ENCODE data around the gene ACTR10. TPM values are rescaled to one million over a fixed set of nuclear protein-coding genes. Genes with fewer than 3 reads are reported as not detected.

ACTR10 gene
- total RNA-seq, 1 experiment from 2014 or later: 55.1 TPM

DNA sequence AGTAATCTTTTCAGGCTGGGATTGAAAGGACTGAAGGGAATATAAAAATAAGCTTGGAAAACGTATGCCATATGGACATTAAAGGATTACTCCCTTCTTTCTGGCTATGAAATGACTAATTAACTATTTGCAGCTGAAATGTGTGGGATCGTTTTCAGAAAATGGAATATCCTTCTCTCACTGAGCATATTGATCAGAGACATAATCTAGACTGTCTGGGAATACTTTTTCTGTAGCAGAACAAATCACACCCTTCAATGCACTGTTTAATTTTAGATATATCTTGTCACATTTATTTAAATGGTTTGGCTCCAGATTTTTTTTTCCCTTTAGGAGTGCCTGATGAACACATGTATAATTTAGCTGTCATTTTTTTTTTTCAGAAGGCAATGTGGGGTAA lies 10.8 kb upstream of the ACTR10 start:
- H3K27me3 Mint-ChIP-seq (ENCODE audit: insufficient read depth, unreplicated experiment): peaks cover 17% of the 10 kb centered on the region
- TF ChIP-seq, protein P1, sequence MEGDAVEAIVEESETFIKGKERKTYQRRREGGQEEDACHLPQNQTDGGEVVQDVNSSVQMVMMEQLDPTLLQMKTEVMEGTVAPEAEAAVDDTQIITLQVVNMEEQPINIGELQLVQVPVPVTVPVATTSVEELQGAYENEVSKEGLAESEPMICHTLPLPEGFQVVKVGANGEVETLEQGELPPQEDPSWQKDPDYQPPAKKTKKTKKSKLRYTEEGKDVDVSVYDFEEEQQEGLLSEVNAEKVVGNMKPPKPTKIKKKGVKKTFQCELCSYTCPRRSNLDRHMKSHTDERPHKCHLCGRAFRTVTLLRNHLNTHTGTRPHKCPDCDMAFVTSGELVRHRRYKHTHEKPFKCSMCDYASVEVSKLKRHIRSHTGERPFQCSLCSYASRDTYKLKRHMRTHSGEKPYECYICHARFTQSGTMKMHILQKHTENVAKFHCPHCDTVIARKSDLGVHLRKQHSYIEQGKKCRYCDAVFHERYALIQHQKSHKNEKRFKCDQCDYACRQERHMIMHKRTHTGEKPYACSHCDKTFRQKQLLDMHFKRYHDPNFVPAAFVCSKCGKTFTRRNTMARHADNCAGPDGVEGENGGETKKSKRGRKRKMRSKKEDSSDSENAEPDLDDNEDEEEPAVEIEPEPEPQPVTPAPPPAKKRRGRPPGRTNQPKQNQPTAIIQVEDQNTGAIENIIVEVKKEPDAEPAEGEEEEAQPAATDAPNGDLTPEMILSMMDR (IDR thresholded peaks at IDR 0.05; ENCODE audit: unreplicated experiment): no peak
- H3K27ac Mint-ChIP-seq (ENCODE audit: low read depth, unreplicated experiment): no peak overlapping the region
- CTCF ChIA-PET: no interaction called here
- no peaks in the 10 kb centered on the region for H3K4me1 Mint-ChIP-seq (ENCODE audit: insufficient read depth, unreplicated experiment)
- POLR2A ChIA-PET: interaction anchor here (1.0 to 1.9 kb wide), 3 partner anchors 10 to 56 kb away, joined by 3 to 5 read pairs (median 3); partner anchors contain the start of genes ACTR10 and PSMA3
- no TSS peak for BruUV-seq (replicated peaks)
- no peak overlapping the region for H3K4me3 Mint-ChIP-seq (ENCODE audit: unreplicated experiment)
- H3K36me3 Mint-ChIP-seq (ENCODE audit: insufficient read depth, unreplicated experiment): no peaks in the 10 kb centered on the region
- no peaks in the 10 kb centered on the region for H3K9me3 Mint-ChIP-seq (ENCODE audit: unreplicated experiment)
- no peak for DNase-seq (ENCODE audit: unreplicated experiment)
- intact Hi-C loops (cut with micrococcal nuclease): no loop called here

DNA sequence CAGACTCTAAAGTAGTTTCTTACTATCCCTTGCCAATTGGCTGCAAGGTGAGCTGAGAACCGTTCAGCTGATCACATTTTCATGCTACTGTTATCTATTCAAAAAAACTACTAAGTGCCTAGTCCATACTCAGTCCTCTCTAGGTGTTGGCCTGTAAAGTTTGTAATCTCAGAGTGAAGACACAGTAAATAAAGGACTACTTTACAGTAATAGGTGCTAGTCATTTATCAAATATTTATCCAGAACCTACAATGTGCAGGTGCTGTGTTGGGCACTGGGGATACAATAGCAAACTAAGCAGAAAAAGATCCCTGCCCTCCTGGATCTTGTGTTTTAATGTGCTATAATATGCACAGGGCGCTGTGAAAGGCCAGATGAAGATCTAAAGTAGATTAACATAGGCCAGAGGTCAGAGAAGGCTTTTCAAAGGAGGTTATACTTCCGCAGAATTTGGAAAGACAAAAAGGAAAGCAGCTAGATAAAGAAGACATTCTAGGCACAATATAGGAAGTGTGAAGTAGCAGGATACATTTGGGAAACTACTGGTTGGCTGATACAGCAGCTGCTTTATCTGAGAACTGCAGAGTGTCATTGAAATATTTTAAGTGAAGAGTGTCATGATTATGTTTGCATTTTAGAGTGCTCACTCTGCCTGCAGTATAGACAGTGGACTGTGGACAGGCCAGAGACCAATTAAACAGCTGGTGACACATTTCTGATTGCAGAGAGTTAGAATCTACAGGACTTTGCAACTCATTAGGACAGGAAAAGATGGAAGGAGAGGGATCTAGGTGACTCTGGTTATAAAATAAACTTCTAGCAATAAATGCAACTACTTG lies 8.0 kb upstream of the ACTR10 start:
- no peak for DNase-seq (ENCODE audit: unreplicated experiment)
- TF ChIP-seq, protein P1 (IDR thresholded peaks at IDR 0.05; ENCODE audit: unreplicated experiment): no peak
- H3K27me3 Mint-ChIP-seq (ENCODE audit: insufficient read depth, unreplicated experiment): peaks cover 18% of the 10 kb centered on the region
- no peaks in the 10 kb centered on the region for H3K4me1 Mint-ChIP-seq (ENCODE audit: insufficient read depth, unreplicated experiment)
- H3K36me3 Mint-ChIP-seq (ENCODE audit: insufficient read depth, unreplicated experiment): no peaks in the 10 kb centered on the region
- BruUV-seq (replicated peaks): no TSS peak
- POLR2A ChIA-PET: interaction anchor here (1.1 to 1.5 kb wide), 2 partner anchors 21 to 53 kb away, joined by 3 to 4 read pairs; partner anchors contain the start of gene PSMA3
- CTCF ChIA-PET: interaction anchor here (0.9 kb wide), 1 partner anchor 84 kb away, joined by 6 read pairs; no protein-coding TSS in a partner anchor
- H3K27ac Mint-ChIP-seq (ENCODE audit: low read depth, unreplicated experiment): no peak overlapping the region
- intact Hi-C loops (cut with micrococcal nuclease): no loop called here
- no peaks in the 10 kb centered on the region for H3K9me3 Mint-ChIP-seq (ENCODE audit: unreplicated experiment)
- H3K4me3 Mint-ChIP-seq (ENCODE audit: unreplicated experiment): no peak overlapping the region

DNA sequence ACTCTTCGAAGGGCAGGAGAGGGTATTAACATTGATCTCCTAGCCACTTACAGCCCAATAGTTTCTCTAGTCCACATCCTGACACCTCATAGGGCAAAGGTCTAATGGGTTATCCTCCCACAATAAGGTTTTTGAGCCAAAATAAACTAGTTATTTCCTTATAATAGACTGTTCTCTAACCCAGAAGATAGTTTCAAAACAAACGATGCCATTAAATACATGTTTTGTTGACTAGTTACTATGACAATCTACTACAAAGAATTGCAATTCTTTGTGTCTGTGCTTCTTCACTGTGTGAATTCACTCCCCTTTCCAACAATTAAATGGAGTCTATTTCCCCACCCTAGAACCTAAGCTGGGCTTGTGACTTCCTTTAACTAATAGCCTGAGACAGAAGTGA lies 6.4 kb upstream of the ACTR10 start:
- intact Hi-C loops (cut with micrococcal nuclease): no loop called here
- no peak overlapping the region for H3K4me3 Mint-ChIP-seq (ENCODE audit: unreplicated experiment)
- H3K27me3 Mint-ChIP-seq (ENCODE audit: insufficient read depth, unreplicated experiment): peaks cover 20% of the 10 kb centered on the region
- H3K4me1 Mint-ChIP-seq (ENCODE audit: insufficient read depth, unreplicated experiment): no peaks in the 10 kb centered on the region
- ChIA-PET CTCF (no interaction called here), POLR2A (interaction anchor here (1.5 kb wide), 1 partner anchor 22 kb away, joined by 3 read pairs; no protein-coding TSS in a partner anchor)
- TF ChIP-seq, protein P1 (IDR thresholded peaks at IDR 0.05; ENCODE audit: unreplicated experiment): no peak
- H3K9me3 Mint-ChIP-seq (ENCODE audit: unreplicated experiment): no peaks in the 10 kb centered on the region
- no peak overlapping the region for H3K27ac Mint-ChIP-seq (ENCODE audit: low read depth, unreplicated experiment)
- no peaks in the 10 kb centered on the region for H3K36me3 Mint-ChIP-seq (ENCODE audit: insufficient read depth, unreplicated experiment)
- no TSS peak for BruUV-seq (replicated peaks)
- DNase-seq (ENCODE audit: unreplicated experiment): no peak

DNA sequence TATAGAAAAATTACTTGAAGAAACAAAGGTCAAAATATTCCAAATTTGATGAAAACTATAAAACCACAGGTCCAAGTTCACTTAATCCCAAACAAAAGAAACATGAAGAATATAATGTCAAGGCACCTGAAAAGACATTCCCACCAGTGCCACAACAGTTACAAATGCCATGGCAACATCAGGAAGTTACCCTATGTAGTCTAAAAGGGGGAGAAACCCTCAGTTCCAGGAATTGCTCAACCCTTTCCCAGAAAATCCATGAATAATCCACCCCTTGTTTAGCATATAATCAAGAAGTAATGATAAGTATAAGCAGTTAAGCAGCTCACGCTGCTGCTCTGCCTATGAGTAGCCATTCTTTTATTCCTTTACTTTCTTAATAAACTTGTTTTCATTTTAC lies 3.8 kb upstream of the ACTR10 start:
- H3K9me3 Mint-ChIP-seq (ENCODE audit: unreplicated experiment): no peaks in the 10 kb centered on the region
- intact Hi-C loops (cut with micrococcal nuclease): no loop called here
- ChIA-PET POLR2A (interaction anchor here (0.6 to 0.7 kb wide), 2 partner anchors 18 to 32 kb away, joined by 3 read pairs; no protein-coding TSS in a partner anchor), CTCF (interaction anchor here (0.6 kb wide), 1 partner anchor 812 kb away, joined by 3 read pairs; no protein-coding TSS in a partner anchor)
- peaks cover 20% of the 10 kb centered on the region for H3K27me3 Mint-ChIP-seq (ENCODE audit: insufficient read depth, unreplicated experiment)
- H3K36me3 Mint-ChIP-seq (ENCODE audit: insufficient read depth, unreplicated experiment): peaks cover 7% of the 10 kb centered on the region
- H3K4me1 Mint-ChIP-seq (ENCODE audit: insufficient read depth, unreplicated experiment): peaks cover 12% of the 10 kb centered on the region
- H3K4me3 Mint-ChIP-seq (ENCODE audit: unreplicated experiment): no peak overlapping the region
- BruUV-seq (replicated peaks): no TSS peak
- TF ChIP-seq, protein P1 (IDR thresholded peaks at IDR 0.05; ENCODE audit: unreplicated experiment): no peak
- no peak overlapping the region for H3K27ac Mint-ChIP-seq (ENCODE audit: low read depth, unreplicated experiment)
- no peak for DNase-seq (ENCODE audit: unreplicated experiment)

Measured in MCF 10A (cell line).